Activated CD8-positive, alpha-beta memory T cell treated with anti-CD3 and anti-CD28 coated beads for 48 hours (primary cell): ENCODE measurements around the gene RGS6.

Experiments
- DNase-seq, 3 experiments: peaks; one replicate each; pipeline ENCODE4 v3.0.0-alpha.2; 2020; ENCODE audit warnings: low read depth in 2 of 3, low spot score in 2 of 3

Gene RGS6

DNA sequence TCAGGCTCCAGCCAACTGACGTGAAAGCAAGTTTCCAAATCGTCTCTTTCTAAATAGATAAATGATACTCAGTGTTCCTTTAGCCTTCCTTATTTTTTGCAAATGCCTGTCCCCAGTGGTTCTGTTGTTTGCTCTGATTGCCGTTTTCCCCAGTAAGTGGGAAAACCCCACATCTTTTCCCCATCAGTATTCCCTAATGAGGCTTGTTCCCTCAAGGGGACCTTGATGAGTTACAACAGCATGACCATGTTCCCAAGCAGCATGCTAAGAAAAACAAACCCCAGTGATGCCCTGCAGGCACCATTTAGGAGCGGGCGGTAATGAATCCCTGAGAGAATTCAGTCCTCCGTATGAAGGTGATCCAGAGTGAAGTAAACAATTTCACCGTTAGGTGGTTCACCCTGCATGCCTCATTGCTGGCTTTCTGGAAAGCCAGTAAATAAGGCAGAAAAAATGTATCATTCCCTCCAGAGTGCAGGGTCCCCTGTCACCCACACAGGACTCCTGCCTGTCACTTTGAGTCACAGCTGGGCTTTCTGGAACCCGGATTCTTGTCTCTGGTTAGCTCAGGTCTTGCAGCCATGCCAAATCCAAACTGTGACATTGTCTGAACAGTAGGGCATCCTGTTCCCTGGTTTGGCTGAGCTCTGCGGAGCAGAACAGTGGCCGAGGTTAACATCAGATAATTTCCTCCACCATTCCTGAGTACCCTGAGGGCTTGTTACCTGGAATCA is 222.6 kb downstream of the RGS6 start:
- no peak for DNase-seq

GRCh38 chr14:72155379-72155993 is 223.3 kb downstream of the RGS6 start:
- no peak for DNase-seq

DNA sequence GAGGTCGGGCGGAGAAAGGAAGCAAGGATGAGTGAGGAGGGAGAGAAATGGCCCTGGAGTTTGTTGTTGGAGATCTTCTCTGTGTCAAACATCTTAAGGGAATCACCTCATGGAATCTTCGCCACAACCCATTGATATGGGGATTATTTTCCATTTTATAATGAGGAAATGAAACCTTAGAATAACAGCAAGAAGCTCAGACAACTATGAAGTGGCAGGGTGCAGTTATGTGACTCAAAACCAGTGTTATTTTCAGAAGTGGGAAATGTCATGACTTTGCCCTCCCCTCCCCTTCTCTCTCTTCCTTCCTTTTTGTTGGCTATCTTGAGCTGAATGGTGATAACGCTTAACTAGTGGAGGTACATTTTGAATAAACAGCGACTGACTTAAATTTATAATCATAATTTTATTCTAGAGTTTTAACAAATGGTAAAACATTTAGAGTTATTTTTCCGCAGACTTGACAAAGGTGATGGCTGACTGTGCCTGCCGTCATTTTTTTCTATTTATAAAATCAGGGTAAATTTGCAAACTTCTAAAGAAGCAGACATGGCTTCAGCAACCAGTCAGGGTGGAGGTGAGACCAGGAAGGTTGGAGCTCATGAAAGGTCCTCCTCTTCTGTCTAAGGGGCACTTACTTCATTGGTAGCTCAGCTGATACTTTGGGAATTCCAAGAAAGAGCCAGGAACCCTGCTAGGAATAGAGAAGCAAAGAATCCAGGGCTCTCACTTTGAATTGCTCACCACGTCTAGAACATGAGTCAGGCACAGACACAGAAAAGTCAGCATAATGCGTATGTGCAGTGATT is 232.4 kb downstream of the RGS6 start:
- no peak for DNase-seq

GRCh38 chr14:72165229-72165698 is 233.0 kb downstream of the RGS6 start:
- DNase-seq: no peak

DNA sequence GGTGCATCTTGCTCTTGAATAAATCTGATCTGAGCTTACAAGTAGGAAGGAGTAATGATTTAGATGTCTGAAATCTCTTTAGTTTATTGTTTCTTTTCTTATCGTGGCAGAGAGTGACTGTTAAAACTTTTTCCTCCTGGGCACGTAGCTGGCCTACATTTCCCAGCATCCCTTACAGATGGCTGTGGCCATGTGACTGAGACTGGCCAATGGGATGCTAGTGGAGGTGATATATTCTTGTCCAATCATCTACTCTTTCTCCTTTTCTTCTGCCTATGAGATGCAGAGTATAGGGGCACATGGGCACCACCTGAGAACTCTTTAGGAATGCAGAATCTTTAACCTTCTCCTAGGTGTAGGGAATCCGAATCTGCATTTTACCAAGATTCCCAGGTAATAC is 237.3 kb downstream of the RGS6 start:
- DNase-seq: no peak

GRCh38 chr14:72172049-72172448 is 239.8 kb downstream of the RGS6 start:
- DNase-seq: no peak

GRCh38 chr14:72172597-72172996 is 240.4 kb downstream of the RGS6 start:
- no peak for DNase-seq

DNA sequence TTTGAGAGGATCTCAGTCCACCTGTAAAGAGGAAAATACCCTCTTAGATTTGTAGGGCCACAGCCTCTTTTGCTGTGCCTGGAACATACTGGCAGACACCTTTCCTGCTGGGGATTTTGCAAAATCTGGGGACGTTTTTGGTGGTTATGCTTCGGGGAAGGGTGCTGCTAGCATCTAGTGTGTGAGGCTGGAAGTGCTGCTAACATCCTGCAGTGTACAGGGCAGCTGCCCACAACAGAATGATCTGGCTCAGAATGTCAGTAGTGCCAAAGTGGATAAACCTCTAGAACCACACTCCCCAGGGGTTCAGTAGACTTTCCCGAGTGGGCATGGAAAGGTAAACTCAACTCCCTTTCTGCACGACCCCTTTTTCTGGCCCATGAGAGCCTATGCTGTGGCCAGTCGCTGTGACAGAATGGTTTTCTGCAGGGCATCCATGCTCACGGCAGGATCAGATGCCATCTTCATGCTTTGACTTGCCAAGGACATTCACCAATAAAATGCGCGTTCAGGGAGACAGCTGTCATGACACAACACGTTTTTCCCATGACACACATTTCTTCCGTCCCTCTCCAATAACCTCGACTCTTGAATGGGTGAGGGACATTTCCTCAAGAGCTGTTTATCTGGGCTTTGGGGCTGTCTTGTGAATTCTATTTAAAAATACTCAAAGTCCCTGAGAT is 240.9 kb downstream of the RGS6 start:
- no peak for DNase-seq

DNA sequence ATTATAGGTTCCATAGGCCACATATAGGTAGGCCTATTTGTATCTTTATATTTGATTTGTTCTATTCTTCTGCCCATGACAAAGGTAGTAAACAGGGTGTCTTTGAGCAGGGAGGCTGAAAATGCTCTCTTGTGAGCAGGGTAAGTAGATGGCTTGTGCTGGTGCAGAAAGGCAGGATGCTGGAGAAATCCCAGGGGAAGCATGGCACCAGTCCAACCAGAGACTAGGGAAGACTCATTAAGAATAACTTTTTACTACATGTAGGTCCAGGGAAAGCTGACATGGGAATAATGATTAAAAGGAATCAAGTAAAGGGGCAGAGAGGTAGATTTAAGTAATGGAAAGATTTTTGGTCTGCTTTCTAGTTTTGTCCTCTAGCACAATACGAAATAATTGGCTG is 245.0 kb downstream of the RGS6 start:
- DNase-seq: no peak

GRCh38 chr14:72178517-72178916 is 246.3 kb downstream of the RGS6 start:
- DNase-seq: no peak

DNA sequence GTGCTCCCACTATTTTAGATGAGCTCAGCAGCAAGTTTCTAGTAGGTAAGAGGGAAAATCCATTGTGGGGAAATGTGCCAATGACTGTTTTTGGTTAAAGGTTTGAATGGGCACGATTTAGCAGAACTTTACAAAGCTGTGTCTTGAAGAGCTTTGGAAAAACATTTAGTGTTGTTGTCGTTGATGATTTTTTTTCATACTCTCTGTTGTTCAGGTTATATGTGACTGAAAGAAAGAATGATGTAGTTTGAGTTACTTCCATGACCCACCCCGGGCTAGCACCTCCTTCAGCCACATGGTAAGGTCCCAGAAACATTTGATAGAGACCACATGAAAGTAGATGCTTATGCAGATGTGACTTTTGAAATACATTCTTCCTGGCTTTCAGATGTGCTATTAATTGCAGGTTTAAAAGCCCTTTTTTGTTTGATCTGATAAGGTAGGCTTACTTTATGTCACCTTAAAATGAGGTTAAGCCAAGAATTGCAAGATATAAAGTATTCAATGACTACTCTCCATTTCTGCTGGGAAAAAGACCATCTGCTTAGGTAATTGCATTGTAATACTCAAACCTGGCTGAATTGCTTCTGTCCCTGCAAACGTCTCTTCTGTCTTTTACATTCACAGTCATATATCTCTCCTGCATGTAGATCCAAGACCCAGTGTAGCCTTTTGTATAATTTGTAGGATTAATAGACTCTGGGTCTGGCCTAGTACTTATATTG is 250.6 kb downstream of the RGS6 start:
- no peak for DNase-seq

- DNase-seq: no peak
Observed at GRCh38 chr14:72183631-72184030, 251.4 kb downstream of the RGS6 start.

DNA sequence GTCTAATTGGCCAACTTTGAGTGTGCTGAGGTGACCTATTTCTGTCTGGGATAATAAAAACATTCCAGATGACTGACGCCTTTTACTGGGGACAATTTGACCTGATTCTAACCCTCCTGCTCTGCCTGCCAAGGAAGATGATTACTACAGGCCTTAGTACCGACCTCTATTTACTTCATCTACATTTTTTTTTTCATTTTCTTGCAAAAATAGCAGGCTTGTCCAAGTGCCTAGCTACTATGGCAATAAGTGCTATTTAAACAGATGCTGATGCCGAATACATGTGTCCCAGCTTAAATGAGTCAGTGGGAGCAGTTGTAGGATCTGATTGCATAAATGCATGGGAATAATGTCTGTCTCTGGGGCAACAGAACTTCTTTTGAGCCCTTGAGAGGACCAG is 254.3 kb downstream of the RGS6 start:
- DNase-seq: no peak

GRCh38 chr14:72196237-72197015 is 264.2 kb downstream of the RGS6 start:
- no peak for DNase-seq

DNA sequence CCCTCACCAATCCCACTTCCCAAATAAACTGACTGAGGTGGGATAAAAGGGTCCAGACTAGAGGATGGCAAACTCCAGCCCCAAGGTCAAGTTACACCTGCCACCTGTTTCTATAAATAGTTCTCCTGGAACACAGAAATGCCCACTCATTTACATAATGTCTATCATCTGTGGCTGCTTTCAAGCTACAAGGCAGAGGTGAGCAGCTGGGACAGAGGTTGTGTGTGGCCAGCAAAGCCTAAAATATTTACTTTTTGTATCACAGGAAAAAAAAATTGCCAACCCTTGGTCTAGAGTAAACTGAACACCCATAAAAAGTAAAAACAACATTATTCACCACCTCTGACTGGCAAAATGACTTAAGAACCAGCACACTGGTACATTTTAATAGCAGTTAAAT is 269.4 kb downstream of the RGS6 start:
- no peak for DNase-seq

GRCh38 chr14:72213424-72213823 is 281.2 kb downstream of the RGS6 start:
- no peak for DNase-seq

DNA sequence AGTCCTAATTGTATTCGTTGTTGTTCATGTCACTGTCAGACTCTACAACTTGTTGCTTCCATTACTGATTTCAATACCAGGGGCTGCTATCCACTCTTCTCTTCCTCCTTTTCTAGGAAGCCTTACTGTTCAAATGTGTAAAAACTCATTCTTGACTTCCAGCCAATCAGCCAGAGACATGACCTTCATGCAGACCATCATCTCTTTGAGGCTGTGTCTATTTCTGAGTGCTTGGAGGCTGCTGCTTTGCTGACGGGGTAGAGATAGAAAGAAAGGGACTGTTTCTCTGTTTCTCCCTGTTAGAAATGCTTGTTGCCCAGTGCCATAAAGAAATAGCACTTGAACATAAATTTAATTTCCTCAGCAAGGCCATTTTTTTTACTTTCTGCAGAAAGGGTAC is 282.9 kb downstream of the RGS6 start:
- DNase-seq: no peak

GRCh38 chr14:72217135-72217534 is 284.9 kb downstream of the RGS6 start:
- no peak for DNase-seq

GRCh38 chr14:72222046-72222445 is 289.8 kb downstream of the RGS6 start:
- no peak for DNase-seq

GRCh38 chr14:72236629-72237028 is 304.4 kb downstream of the RGS6 start:
- DNase-seq: no peak
